Measurements from ENCODE around the gene FLNB. TPM values are rescaled to one million over a fixed set of nuclear protein-coding genes. Genes with fewer than 3 reads are reported as not detected.

FLNB gene
- total and polyA plus RNA-seq, 9 of the 15 experiments (the other 6 are each of a cell fraction or from before 2014, with no cell fraction given) = 9.4 to 48.1 (median 25.6) TPM

DNA sequence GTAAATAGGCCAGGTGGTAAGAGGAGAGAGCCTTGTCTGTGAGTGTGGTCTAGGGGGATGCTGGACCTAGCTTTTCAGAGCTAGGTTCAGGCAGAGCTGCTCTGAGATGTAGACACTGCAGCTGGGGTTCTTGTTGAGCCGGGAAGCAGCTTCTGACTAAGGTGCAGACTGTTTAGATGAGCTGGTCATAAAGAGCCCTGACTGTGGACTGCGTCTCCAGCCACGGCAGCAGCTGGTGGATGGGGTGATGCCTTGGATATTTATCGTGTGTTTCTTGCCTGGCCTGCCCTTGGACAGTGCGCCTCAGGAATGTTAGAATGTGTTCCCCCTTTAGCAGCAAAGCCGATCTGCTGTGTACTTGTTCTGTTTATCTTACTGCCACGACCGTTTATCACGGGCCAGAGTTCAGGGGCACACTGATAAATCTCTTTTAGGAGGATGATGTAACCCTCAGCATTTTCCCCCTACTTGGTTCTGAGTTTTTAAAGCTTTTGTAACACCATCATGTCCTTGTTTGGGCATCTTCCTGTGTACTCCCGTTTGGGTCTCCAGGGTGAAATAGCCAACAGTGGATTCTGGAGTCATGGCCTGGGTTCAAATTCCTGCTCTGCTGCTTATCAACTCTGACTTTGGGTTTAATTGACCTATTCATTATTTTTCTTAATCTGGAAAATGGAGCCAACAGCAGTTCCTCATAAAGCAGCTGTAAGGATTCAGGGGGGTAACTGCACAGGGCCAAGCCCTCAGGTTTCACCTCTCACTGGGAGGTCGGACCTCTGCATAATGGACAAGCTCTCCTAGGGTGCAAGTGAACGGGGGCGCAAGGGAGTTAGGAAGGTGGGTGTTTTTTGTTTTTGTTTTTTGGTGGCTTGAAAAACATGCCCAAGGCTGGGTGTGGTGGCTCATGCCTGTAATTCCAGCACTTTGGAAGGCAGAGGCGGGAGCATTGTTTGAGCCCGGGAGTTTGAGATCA is 51.4 kb downstream of the FLNB start (continued):
- TF ChIP-seq, protein P1, sequence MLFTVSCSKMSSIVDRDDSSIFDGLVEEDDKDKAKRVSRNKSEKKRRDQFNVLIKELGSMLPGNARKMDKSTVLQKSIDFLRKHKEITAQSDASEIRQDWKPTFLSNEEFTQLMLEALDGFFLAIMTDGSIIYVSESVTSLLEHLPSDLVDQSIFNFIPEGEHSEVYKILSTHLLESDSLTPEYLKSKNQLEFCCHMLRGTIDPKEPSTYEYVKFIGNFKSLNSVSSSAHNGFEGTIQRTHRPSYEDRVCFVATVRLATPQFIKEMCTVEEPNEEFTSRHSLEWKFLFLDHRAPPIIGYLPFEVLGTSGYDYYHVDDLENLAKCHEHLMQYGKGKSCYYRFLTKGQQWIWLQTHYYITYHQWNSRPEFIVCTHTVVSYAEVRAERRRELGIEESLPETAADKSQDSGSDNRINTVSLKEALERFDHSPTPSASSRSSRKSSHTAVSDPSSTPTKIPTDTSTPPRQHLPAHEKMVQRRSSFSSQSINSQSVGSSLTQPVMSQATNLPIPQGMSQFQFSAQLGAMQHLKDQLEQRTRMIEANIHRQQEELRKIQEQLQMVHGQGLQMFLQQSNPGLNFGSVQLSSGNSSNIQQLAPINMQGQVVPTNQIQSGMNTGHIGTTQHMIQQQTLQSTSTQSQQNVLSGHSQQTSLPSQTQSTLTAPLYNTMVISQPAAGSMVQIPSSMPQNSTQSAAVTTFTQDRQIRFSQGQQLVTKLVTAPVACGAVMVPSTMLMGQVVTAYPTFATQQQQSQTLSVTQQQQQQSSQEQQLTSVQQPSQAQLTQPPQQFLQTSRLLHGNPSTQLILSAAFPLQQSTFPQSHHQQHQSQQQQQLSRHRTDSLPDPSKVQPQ (CRISPR knock-in tag; IDR thresholded peaks at IDR 0.05; ENCODE audit: borderline replicate concordance) = no peak
- no peak for TF ChIP-seq POLR2B (IDR thresholded peaks at IDR 0.05; ENCODE audit: low read depth, partially characterized antibody)
- no peak for TF ChIP-seq SRSF9 (IDR thresholded peaks at IDR 0.05; ENCODE audit: borderline replicate concordance, low read depth, low read length)
- TF ChIP-seq, protein P2, sequence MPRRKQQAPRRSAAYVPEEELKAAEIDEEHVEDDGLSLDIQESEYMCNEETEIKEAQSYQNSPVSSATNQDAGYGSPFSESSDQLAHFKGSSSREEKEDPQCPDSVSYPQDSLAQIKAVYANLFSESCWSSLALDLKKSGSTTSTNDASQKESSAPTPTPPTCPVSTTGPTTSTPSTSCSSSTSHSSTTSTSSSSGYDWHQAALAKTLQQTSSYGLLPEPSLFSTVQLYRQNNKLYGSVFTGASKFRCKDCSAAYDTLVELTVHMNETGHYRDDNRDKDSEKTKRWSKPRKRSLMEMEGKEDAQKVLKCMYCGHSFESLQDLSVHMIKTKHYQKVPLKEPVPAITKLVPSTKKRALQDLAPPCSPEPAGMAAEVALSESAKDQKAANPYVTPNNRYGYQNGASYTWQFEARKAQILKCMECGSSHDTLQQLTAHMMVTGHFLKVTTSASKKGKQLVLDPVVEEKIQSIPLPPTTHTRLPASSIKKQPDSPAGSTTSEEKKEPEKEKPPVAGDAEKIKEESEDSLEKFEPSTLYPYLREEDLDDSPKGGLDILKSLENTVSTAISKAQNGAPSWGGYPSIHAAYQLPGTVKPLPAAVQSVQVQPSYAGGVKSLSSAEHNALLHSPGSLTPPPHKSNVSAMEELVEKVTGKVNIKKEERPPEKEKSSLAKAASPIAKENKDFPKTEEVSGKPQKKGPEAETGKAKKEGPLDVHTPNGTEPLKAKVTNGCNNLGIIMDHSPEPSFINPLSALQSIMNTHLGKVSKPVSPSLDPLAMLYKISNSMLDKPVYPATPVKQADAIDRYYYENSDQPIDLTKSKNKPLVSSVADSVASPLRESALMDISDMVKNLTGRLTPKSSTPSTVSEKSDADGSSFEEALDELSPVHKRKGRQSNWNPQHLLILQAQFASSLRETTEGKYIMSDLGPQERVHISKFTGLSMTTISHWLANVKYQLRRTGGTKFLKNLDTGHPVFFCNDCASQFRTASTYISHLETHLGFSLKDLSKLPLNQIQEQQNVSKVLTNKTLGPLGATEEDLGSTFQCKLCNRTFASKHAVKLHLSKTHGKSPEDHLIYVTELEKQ (CRISPR knock-in tag; IDR thresholded peaks at IDR 0.05) = no peak
- TF ChIP-seq BACH1 (tag; IDR thresholded peaks at IDR 0.05) = no peak
- no peak for TF ChIP-seq BMI1 (IDR thresholded peaks at IDR 0.05; ENCODE audit: low read length)
- TF ChIP-seq RBBP5 (IDR thresholded peaks at IDR 0.05; ENCODE audit: borderline replicate concordance, insufficient read depth, low read length, poor library complexity, severe bottlenecking) = no peak
- no peak for TF ChIP-seq ZNF444 (CRISPR knock-in tag; IDR thresholded peaks at IDR 0.05)
- TF ChIP-seq THRAP3 (IDR thresholded peaks at IDR 0.05; ENCODE audit: borderline replicate concordance) = no peak
- TF ChIP-seq EP400 (IDR thresholded peaks at IDR 0.05) = peak; percentile 54; the same call in 1 of the 2 replicates
- TF ChIP-seq PCBP2 (IDR thresholded peaks at IDR 0.05; ENCODE audit: low read depth, low read length, poor library complexity, severe bottlenecking) = no peak
- peak; percentile 66; the same call in 1 of the 2 replicates for TF ChIP-seq NR2C1 (IDR thresholded peaks at IDR 0.05)
- TF ChIP-seq NR2C1 (tag; IDR thresholded peaks at IDR 0.05) = peak; percentile 90
- TF ChIP-seq, protein P3, sequence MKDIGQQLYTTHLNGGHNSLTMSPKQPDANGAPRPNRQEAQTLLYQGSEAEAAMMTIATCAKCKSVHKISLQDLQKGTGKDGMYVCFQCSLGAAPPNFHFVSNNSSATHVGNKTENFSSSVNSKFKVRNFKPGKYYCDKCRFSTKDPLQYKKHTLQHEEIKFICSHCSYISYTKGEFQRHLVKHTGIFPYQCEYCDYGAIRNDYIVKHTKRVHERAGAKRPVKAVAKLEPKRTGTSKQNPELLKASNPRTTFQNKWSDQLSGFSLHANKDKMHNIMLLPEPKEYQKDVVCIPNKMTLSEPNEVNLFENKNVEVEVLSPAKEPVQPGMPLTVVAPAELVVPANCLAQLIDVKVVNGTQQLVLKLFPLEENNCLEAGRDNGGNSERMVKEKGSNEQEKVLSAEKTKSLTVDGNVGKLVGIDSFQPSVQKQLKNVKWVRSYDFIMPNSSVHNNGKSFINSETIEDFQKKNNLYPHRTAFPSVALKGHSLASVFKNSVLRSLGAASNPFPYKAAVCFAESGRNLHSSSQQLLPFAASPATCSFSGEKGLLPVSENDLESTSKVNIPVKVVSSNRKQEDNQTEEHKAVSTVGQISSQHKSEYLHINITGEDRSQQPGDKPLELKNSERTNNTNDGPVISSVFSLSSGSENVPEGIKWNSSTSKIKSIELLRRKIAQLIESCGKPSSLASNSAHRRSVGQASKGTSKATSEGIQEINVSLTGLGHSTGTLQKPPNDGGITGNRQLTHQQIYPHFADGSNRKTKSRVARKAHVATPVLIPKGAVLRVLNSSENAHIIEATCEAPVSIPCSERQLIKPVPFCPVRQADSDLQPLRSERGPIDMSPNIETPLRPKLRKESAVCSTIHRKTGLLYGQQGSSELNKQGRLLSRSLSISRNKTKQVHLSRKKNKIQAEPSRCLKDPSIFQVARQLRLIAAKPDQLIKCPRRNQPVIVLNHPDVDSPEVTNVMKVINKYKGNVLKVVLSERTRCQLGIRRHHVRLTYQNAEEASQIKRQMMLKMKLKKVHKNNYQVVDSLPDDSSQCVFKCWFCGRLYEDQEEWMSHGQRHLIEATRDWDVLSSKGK (CRISPR knock-in tag; IDR thresholded peaks at IDR 0.05) = no peak
- TF ChIP-seq POLR2AphosphoS2 (IDR thresholded peaks at IDR 0.05; ENCODE audit: low read length) = no peak
- TF ChIP-seq KLF16 (IDR thresholded peaks at IDR 0.05) = no peak
- no peak for TF ChIP-seq ZNF316 (IDR thresholded peaks at IDR 0.05)

Measured in K562 (cell line).